Measurements from ENCODE around the gene NTS.

DNA sequence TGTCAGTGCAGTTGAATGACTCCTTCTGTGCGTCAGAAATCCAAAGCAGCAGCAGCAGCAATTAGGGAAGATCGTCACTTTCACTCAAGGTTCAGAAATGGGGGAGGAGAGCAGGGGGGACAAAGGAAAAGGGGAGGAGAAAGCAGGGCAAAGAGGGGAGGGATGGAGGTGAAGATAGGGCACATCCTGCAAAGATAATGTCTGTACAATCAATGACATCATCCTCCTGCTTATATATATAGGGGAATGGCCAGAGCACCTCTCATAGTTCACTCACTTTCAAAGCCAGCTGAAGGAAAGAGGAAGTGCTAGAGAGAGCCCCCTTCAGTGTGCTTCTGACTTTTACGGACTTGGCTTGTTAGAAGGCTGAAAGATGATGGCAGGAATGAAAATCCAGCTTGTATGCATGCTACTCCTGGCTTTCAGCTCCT is at the start of gene NTS:
- no peak for TF ChIP-seq ZNF202 (tag by site-specific recombination; IDR thresholded peaks at IDR 0.05; ENCODE audit: borderline replicate concordance)
- no peak for TF ChIP-seq CTCF (tag by site-specific recombination; IDR thresholded peaks at IDR 0.05)
- TF ChIP-seq ZNF670 (tag by site-specific recombination; IDR thresholded peaks at IDR 0.05; ENCODE audit: low read depth) = no peak
- no peak for TF ChIP-seq ZNF510 (tag by site-specific recombination; IDR thresholded peaks at IDR 0.05; ENCODE audit: insufficient replicate concordance)
- peak; percentile 59; the same call in 1 of the 2 replicates for TF ChIP-seq TRIM28 (IDR thresholded peaks at IDR 0.05; ENCODE audit: borderline replicate concordance, low read length)
- TF ChIP-seq ZNF157 (tag by site-specific recombination; IDR thresholded peaks at IDR 0.05) = no peak
- TF ChIP-seq ZNF571 (tag by site-specific recombination; IDR thresholded peaks at IDR 0.05) = no peak
- no peak for TF ChIP-seq ZFP3 (tag by site-specific recombination; IDR thresholded peaks at IDR 0.05; ENCODE audit: low read depth)
